Fibroblast of lung (primary cell): Measurements from ENCODE around the gene ZNF280B. TPM values are rescaled to one million over a fixed set of nuclear protein-coding genes. Genes with fewer than 3 reads are reported as not detected.

Experiments
- DNase-seq, 2 donors: peaks; one replicate each; pipeline versions ENCODE4 v3.0.0 to v3.0.0-alpha.2; 2010; ENCODE audit warnings: low read depth in 2 of 2
- H2AFZ ChIP-seq: 2 replicates; pipeline ENCODE4 v1.5.1; 2012; ENCODE audit warnings: low read length, control low read depth, inconsistent platforms
- H3K27ac ChIP-seq: 2 replicates; pipeline ENCODE4 v1.5.1; 2011; ENCODE audit warnings: low read length, control low read depth; ENCODE audit not compliant: insufficient read depth
- H3K27me3 ChIP-seq: 2 replicates; pipeline ENCODE4 v1.5.1; 2011; ENCODE audit warnings: mild to moderate bottlenecking, low read length; ENCODE audit not compliant: control insufficient read depth, insufficient read depth
- H3K36me3 ChIP-seq: 2 replicates; pipeline ENCODE4 v1.5.1; 2011; ENCODE audit warnings: low read length; ENCODE audit not compliant: control insufficient read depth, insufficient read depth
- H3K4me1 ChIP-seq: 2 replicates; pipeline ENCODE4 v1.5.1; 2011; ENCODE audit warnings: low read length; ENCODE audit not compliant: control insufficient read depth, insufficient read depth; ENCODE audit errors: extremely low read depth
- H3K4me2 ChIP-seq: 2 replicates; pipeline ENCODE4 v1.5.1; 2011; ENCODE audit warnings: low read length, control low read depth; ENCODE audit not compliant: insufficient read depth; ENCODE audit errors: extremely low read depth
- H3K4me3 ChIP-seq, 4 experiments: fragments of 200-600 bp in 1 of 4; sonication (generic) in 1 of 4; replicated peaks in 1 of 4; 2 replicates each; pipeline ENCODE4 v1.5.1; 2011 to 2016; ENCODE audit warnings: low read length in 4 of 4, low read depth in 3 of 4, mild to moderate bottlenecking in 3 of 4, control low read depth in 2 of 4, inconsistent platforms in 1 of 4, mixed read lengths in 1 of 4; ENCODE audit not compliant: insufficient read depth in 1 of 4; ENCODE audit errors: control extremely low read depth in 1 of 4
- H3K79me2 ChIP-seq: 2 replicates; pipeline ENCODE4 v1.5.1; 2012; ENCODE audit warnings: mild to moderate bottlenecking, low read length, inconsistent platforms; ENCODE audit not compliant: control insufficient read depth, insufficient read depth
- H3K9ac ChIP-seq: 2 replicates; pipeline ENCODE4 v1.5.1; 2011; ENCODE audit warnings: mild to moderate bottlenecking, low read length, control low read depth; ENCODE audit not compliant: insufficient read depth
- H3K9me3 ChIP-seq: 2 replicates; pipeline ENCODE4 v1.5.1; 2012; ENCODE audit warnings: low read depth, low read length; ENCODE audit not compliant: control insufficient read depth, insufficient read depth
- H4K20me1 ChIP-seq: 2 replicates; pipeline ENCODE4 v1.5.1; 2011; ENCODE audit warnings: low read length; ENCODE audit not compliant: control insufficient read depth, insufficient read depth; ENCODE audit errors: extremely low read depth
- EZH2 ChIP-seq: IDR thresholded peaks from 2 replicates; pipeline ENCODE4 v1.5.1; 2012; ENCODE audit warnings: low read length, control low read depth, mild to moderate bottlenecking; ENCODE audit errors: missing control alignments
- polyA plus RNA-seq, 2 donors: library from polyadenylated mRNA; depleted of rRNA in 1 of 2; stranded (reverse) in 1 of 2; unstranded in 1 of 2; fragments of >200 nt; gene quantifications; 2 replicates each; pipeline ENCODE4 v1.2.1, GENCODE V29; 2011 to 2012; ENCODE audit warnings: missing spikeins in 1 of 2
- total RNA-seq: library from RNA; depleted of rRNA; stranded (reverse); fragments of >200 nt; gene quantifications from 2 replicates; pipeline ENCODE4 v1.2.1, GENCODE V29; 2014
- TF ChIP-seq, protein P1 (sequence below), 2 donors: IDR thresholded peaks in 1 of 2; conservative IDR thresholded peaks in 1 of 2; 1 replicate in 1 of 2; 2 replicates in 1 of 2; pipeline ENCODE4 v1.5.1; 2011 to 2012; ENCODE audit warnings: low read length in 2 of 2, control low read depth in 1 of 2, inconsistent platforms in 1 of 2, low read depth in 1 of 2, mild to moderate bottlenecking in 1 of 2

ZNF280B gene
- total and polyA plus RNA-seq, 2 donors (not counting 1 experiment from before 2014, with no cell fraction given), result 0.33 to 0.81 TPM

DNA sequence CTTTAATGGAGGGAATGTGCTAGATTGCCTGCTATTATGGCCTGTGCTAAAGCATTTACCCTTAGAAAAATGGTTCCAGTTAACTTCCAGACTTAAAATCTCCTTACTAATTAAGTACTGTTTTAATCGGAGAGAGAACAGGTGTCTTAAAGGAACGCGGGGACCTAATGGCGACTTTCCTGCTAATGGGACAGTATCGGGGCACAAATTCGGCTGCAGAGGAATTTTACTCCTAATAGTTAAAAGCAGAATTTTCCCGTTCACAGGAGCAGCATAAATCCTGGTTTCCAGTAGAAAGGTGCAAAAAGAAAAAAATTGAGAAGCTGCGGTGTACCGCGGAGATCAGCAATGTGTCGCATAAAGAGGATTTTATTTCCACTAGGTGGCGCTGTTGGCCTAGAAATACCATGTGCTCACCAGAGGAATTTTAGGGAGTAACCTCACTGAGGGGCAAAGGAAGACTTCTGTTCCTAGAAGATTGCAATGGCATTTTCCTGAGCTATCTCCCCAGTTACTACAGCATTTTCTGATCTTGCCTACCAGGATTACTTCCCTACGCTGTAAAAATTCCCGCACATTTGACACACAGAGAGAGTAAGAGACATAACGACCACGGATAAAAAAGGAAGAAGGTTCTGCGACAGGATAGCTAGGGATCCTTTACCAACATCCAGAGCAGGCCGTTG, 44.5 kb downstream of the ZNF280B start:
- Histone ChIP-seq H3K4me2 (no peak overlapping the region), H3K27me3 (no peaks in the 10 kb centered on the region), H3K4me1 (no peaks in the 10 kb centered on the region), H3K36me3 (no peaks in the 10 kb centered on the region), H2AFZ (no peak overlapping the region), H3K9me3 (no peaks in the 10 kb centered on the region), H3K79me2 (no peaks in the 10 kb centered on the region), H3K27ac (no peak overlapping the region), H3K4me3 (no peak overlapping the region), H4K20me1 (no peaks in the 10 kb centered on the region), H3K9ac (no peak overlapping the region)
- DNase-seq, result peak; percentile 40 to 74
- no peak for TF ChIP-seq EZH2
- TF ChIP-seq, protein P1, sequence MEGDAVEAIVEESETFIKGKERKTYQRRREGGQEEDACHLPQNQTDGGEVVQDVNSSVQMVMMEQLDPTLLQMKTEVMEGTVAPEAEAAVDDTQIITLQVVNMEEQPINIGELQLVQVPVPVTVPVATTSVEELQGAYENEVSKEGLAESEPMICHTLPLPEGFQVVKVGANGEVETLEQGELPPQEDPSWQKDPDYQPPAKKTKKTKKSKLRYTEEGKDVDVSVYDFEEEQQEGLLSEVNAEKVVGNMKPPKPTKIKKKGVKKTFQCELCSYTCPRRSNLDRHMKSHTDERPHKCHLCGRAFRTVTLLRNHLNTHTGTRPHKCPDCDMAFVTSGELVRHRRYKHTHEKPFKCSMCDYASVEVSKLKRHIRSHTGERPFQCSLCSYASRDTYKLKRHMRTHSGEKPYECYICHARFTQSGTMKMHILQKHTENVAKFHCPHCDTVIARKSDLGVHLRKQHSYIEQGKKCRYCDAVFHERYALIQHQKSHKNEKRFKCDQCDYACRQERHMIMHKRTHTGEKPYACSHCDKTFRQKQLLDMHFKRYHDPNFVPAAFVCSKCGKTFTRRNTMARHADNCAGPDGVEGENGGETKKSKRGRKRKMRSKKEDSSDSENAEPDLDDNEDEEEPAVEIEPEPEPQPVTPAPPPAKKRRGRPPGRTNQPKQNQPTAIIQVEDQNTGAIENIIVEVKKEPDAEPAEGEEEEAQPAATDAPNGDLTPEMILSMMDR (conservative IDR thresholded peaks at IDR 0.05 in 1 of 2, IDR thresholded peaks at IDR 0.05 in 1 of 2; ENCODE audit: low read depth in 1 of 2, low read length in 2 of 2), result peak; percentile 55 to 65

DNA sequence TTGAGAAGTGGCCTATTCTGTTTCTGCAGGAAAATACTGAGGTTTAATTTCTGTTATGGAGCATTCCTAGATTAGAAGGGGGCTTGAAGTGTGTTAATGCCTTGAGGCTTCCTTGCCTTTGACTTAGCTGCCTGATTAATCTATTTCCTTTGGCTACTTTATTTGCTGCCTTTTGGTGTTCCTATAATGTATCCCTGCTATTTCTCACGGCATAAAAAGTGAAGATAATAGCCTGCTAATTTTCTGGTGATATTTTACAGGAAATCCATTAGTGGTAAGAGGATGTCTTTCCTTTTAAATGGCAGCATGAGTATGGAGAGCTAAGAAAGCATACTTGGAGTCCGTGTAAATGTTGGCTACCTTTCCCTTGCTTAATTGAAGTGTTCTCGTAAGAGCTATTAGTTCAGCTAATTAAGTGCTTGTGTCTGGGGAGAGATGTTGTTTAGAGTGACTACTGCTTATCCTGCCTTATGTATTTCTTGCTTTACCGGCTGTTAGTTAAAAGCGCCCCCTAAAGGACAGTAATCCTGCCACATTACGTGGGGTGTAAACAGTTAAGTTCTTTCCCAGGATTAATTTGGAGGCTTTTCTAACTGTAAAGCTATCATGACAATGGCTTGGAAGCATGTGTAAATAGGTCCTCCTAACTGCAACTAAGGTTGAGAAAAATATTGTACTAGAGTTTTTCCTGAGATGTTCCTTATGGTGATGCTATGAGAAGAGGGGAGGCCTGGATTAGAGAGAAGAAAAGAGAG, 45.6 kb downstream of the ZNF280B start:
- Histone ChIP-seq H3K4me2 (no peak overlapping the region), H3K4me3 (no peak overlapping the region), H3K27ac (no peak overlapping the region), H3K4me1 (no peaks in the 10 kb centered on the region), H3K79me2 (no peaks in the 10 kb centered on the region), H3K27me3 (no peaks in the 10 kb centered on the region), H4K20me1 (no peaks in the 10 kb centered on the region), H3K9ac (no peak overlapping the region), H2AFZ (no peak overlapping the region), H3K36me3 (no peaks in the 10 kb centered on the region), H3K9me3 (no peaks in the 10 kb centered on the region)
- TF ChIP-seq EZH2, result no peak
- TF ChIP-seq, protein P1 (conservative IDR thresholded peaks at IDR 0.05 in 1 of 2, IDR thresholded peaks at IDR 0.05 in 1 of 2; ENCODE audit: low read depth in 1 of 2, low read length in 2 of 2), result peak in 1 of 2 donors; percentile 30
- DNase-seq, result no peak

DNA sequence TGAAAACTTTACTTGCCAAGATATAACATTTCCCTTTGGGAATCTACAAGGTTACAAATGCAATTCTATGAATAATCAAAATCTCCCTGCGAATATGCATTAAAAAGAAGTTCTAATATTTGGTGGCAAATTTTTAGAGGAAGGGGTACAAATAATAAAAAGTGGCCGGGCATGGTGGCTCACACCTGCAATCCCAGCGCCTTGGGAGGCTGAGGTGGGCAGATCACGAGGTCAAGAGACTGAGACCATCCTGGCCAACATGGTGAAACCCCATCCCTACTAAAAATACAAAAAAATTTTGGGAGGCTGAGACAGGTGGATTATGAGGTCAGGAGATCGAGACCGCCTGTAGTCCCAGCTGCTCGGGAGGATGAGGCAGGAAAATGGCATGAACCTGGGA, 47.0 kb downstream of the ZNF280B start:
- Histone ChIP-seq H2AFZ (no peak overlapping the region), H3K4me1 (no peaks in the 10 kb centered on the region), H3K27ac (no peak overlapping the region), H3K4me3 (no peak overlapping the region), H3K27me3 (no peaks in the 10 kb centered on the region), H3K4me2 (no peak overlapping the region), H3K9ac (no peak overlapping the region), H3K9me3 (no peaks in the 10 kb centered on the region), H3K79me2 (no peaks in the 10 kb centered on the region), H3K36me3 (no peaks in the 10 kb centered on the region), H4K20me1 (no peaks in the 10 kb centered on the region)
- DNase-seq, result no peak
- TF ChIP-seq EZH2, result no peak
- TF ChIP-seq, protein P1 (conservative IDR thresholded peaks at IDR 0.05 in 1 of 2, IDR thresholded peaks at IDR 0.05 in 1 of 2; ENCODE audit: low read depth in 1 of 2, low read length in 2 of 2), result no peak
